Measurements from ENCODE around the gene MSL1. TPM values are rescaled to one million over a fixed set of nuclear protein-coding genes. Genes with fewer than 3 reads are reported as not detected.

The MSL1 gene
- total RNA-seq, 3 donors from 2014 or later (not counting 1 experiment from before 2014, with no cell fraction given), result 99.0 to 124 (median 110) TPM

GRCh38 chr17:40129498-40129897, 7.7 kb downstream of the MSL1 start:
- H3K27ac ChIP-seq (ENCODE audit: low read length), result no peak overlapping the region
- peaks cover 69% of the 10 kb centered on the region for H3K36me3 ChIP-seq (ENCODE audit: control insufficient read depth, insufficient read depth, low read length)
- H3K9me3 ChIP-seq (ENCODE audit: control insufficient read depth, insufficient read depth, low read length), result no peaks in the 10 kb centered on the region
- TF ChIP-seq CTCF (IDR thresholded peaks at IDR 0.05), result no peak
- intact Hi-C loops (cut with micrococcal nuclease), result no loop called here
- H3K4me3 ChIP-seq (ENCODE audit: low read length), result no peak overlapping the region
- H3K4me1 Mint-ChIP-seq, result peaks cover 13 to 18% of the 10 kb centered on the region in 2 donors
- WGBS (ENCODE audit: insufficient coverage), result 96% methylated on average over 3 of the region's 5 CpGs
- ATAC-seq (no peak), DNase-seq (no peak)
- H3K36me3 Mint-ChIP-seq, result peaks cover 41% of the 10 kb centered on the region
- H3K27me3 Mint-ChIP-seq (ENCODE audit: low read depth in 2 of 2), result no peaks in the 10 kb centered on the region
- H3K9me3 Mint-ChIP-seq, result no peaks in the 10 kb centered on the region
- no peak overlapping the region for H3K27ac Mint-ChIP-seq
- peaks cover 3% of the 10 kb centered on the region for H3K4me1 ChIP-seq (ENCODE audit: control insufficient read depth, insufficient read depth, low read length)
- H3K4me3 Mint-ChIP-seq, result no peak overlapping the region
- H3K27me3 ChIP-seq (ENCODE audit: control insufficient read depth, insufficient read depth, low read length), result no peaks in the 10 kb centered on the region

GRCh38 chr17:40130352-40131042, 8.7 kb downstream of the MSL1 start:
- 96% methylated on average over 6 of the region's 7 CpGs for WGBS (ENCODE audit: insufficient coverage)

DNA sequence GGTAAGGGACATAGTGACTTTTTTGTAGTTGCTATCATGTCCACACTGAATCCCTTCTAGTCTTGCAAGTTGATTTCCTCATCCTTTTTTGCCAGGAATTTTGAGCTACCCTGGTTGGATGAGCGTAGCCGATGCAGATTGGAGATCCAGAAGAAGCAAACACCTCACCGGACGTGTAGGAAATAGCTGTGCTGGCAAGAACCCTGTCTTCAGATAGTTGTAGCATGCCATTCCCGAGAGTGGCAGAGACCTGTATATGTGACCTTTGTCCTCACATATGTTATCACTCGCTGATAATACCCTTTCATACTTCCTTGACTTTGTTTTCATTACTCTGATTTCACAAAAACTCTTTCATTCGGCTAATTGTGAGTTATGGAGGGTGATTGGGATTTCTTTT, 12.4 kb downstream of the MSL1 start:
- Histone ChIP-seq H3K36me3 (ENCODE audit: control insufficient read depth, insufficient read depth, low read length) (peaks cover 72% of the 10 kb centered on the region), H3K9me3 (ENCODE audit: control insufficient read depth, insufficient read depth, low read length) (no peaks in the 10 kb centered on the region), H3K27ac (ENCODE audit: low read length) (no peak overlapping the region), H3K4me1 (ENCODE audit: control insufficient read depth, insufficient read depth, low read length) (peaks cover 5% of the 10 kb centered on the region), H3K4me3 (ENCODE audit: low read length) (no peak overlapping the region), H3K27me3 (ENCODE audit: control insufficient read depth, insufficient read depth, low read length) (no peaks in the 10 kb centered on the region)
- peaks cover under 1 to 10% of the 10 kb centered on the region in 2 donors for H3K4me1 Mint-ChIP-seq
- peak overlapping the region; percentile 45 to 69 for H3K27ac Mint-ChIP-seq
- peaks cover 60% of the 10 kb centered on the region for H3K36me3 Mint-ChIP-seq
- no peak for TF ChIP-seq CTCF (IDR thresholded peaks at IDR 0.05)
- 94% methylated on average over 5 of the region's 7 CpGs for WGBS (ENCODE audit: insufficient coverage)
- DNase-seq (no peak), ATAC-seq (no peak)
- H3K9me3 Mint-ChIP-seq, result no peaks in the 10 kb centered on the region
- intact Hi-C loops (cut with micrococcal nuclease), result no loop called here
- no peak overlapping the region for H3K4me3 Mint-ChIP-seq
- no peaks in the 10 kb centered on the region for H3K27me3 Mint-ChIP-seq (ENCODE audit: low read depth in 2 of 2)

More at GRCh38 chr17:40130352-40131042, 8.7 kb downstream of the MSL1 start:
- DNase-seq (no peak), ATAC-seq (peak in 1 of 3 donors; percentile 57)
- Mint-ChIP-seq H3K27ac (peak overlapping the region; percentile 31 to 42), H3K36me3 (peaks cover 51% of the 10 kb centered on the region), H3K9me3 (no peaks in the 10 kb centered on the region), H3K27me3 (ENCODE audit: low read depth in 2 of 2) (no peaks in the 10 kb centered on the region), H3K4me1 (peaks cover 8 to 16% of the 10 kb centered on the region in 2 donors), H3K4me3 (no peak overlapping the region)
- H3K27ac ChIP-seq (ENCODE audit: low read length), result no peak overlapping the region
- no peaks in the 10 kb centered on the region for H3K9me3 ChIP-seq (ENCODE audit: control insufficient read depth, insufficient read depth, low read length)
- peaks cover 79% of the 10 kb centered on the region for H3K36me3 ChIP-seq (ENCODE audit: control insufficient read depth, insufficient read depth, low read length)
- H3K27me3 ChIP-seq (ENCODE audit: control insufficient read depth, insufficient read depth, low read length), result no peaks in the 10 kb centered on the region
- H3K4me1 ChIP-seq (ENCODE audit: control insufficient read depth, insufficient read depth, low read length), result no peaks in the 10 kb centered on the region
- intact Hi-C loops (cut with micrococcal nuclease), result no loop called here
- no peak for TF ChIP-seq CTCF (IDR thresholded peaks at IDR 0.05)
- H3K4me3 ChIP-seq (ENCODE audit: low read length), result no peak overlapping the region

- intact Hi-C loops (cut with micrococcal nuclease), result no loop called here
- H3K4me1 ChIP-seq (ENCODE audit: control insufficient read depth, insufficient read depth, low read length), result peaks cover 14% of the 10 kb centered on the region
- 100% methylated on average over 3 of the region's 3 CpGs for WGBS (ENCODE audit: insufficient coverage)
- no peak overlapping the region for H3K4me3 Mint-ChIP-seq
- DNase-seq (no peak), ATAC-seq (no peak)
- no peaks in the 10 kb centered on the region for H3K27me3 Mint-ChIP-seq (ENCODE audit: low read depth in 2 of 2)
- H3K27ac ChIP-seq (ENCODE audit: low read length), result no peak overlapping the region
- H3K9me3 Mint-ChIP-seq, result no peaks in the 10 kb centered on the region
- H3K27ac Mint-ChIP-seq, result peak overlapping the region; percentile 56 to 69
- H3K4me3 ChIP-seq (ENCODE audit: low read length), result no peak overlapping the region
- H3K4me1 Mint-ChIP-seq, result peaks cover 13 to 19% of the 10 kb centered on the region in 2 donors
- no peaks in the 10 kb centered on the region for H3K27me3 ChIP-seq (ENCODE audit: control insufficient read depth, insufficient read depth, low read length)
- no peak for TF ChIP-seq CTCF (IDR thresholded peaks at IDR 0.05)
- peaks cover 56% of the 10 kb centered on the region for H3K36me3 Mint-ChIP-seq
- H3K36me3 ChIP-seq (ENCODE audit: control insufficient read depth, insufficient read depth, low read length), result peaks cover 56% of the 10 kb centered on the region
- no peaks in the 10 kb centered on the region for H3K9me3 ChIP-seq (ENCODE audit: control insufficient read depth, insufficient read depth, low read length)
Observed at GRCh38 chr17:40135817-40136216, 14.0 kb downstream of the MSL1 start.
